ENCODE results near the gene IGHMBP2. TPM values are rescaled to one million over a fixed set of nuclear protein-coding genes. Genes with fewer than 3 reads are reported as not detected.
"Not testable (repeated sequence)": the region's sequence is repeated elsewhere in the genome, so short reads cannot be mapped to it uniquely, and the experiment has no call there.

IGHMBP2 gene
- polyA plus RNA-seq (2012; ENCODE audit: low read depth, missing spikeins), result 6.7 TPM

- FAIRE-seq, result peak; percentile 98
Measured at GRCh38 chr11:68903288-68904247, at the start of gene IGHMBP2, which contains the start of gene MRPL21. Gene IGHMBP2 (plus strand): TSS chr11:68903891. CDS start chr11:68903953, 62 bp downstream. Gene MRPL21 (minus strand): TSS chr11:68903832. CDS start chr11:68903810, 22 bp downstream.

GRCh38 chr11:68854273-68854958, 49.3 kb upstream of the IGHMBP2 start:
- TF ChIP-seq TAF1 (IDR thresholded peaks at IDR 0.05; ENCODE audit: low read depth, low read length), result no peak
- TF ChIP-seq POLR2A (IDR thresholded peaks at IDR 0.05; ENCODE audit: low read depth, low read length), result no peak
- TF ChIP-seq POU2F2 (IDR thresholded peaks at IDR 0.05; ENCODE audit: low read depth, low read length), result no peak
- no peak for TF ChIP-seq PAX5 (IDR thresholded peaks at IDR 0.05; ENCODE audit: insufficient read depth, low read length, severe bottlenecking)
- TF ChIP-seq POLR2AphosphoS5 (IDR thresholded peaks at IDR 0.05; ENCODE audit: low read depth, low read length), result no peak
- TF ChIP-seq SPI1 (IDR thresholded peaks at IDR 0.05; ENCODE audit: low read depth, low read length), result no peak
- no peak for FAIRE-seq
- no peak for DNase-seq (ENCODE audit: insufficient read length, low spot score)

More at GRCh38 chr11:68903288-68904247, at the start of gene IGHMBP2, which contains the start of gene MRPL21:
- DNase-seq (ENCODE audit: insufficient read length, low spot score), result peak; percentile 90
- peak; percentile 92 for TF ChIP-seq POLR2A (IDR thresholded peaks at IDR 0.05; ENCODE audit: low read depth, low read length)
- TF ChIP-seq TAF1 (IDR thresholded peaks at IDR 0.05; ENCODE audit: low read depth, low read length), result peak; percentile 94
- TF ChIP-seq POU2F2 (IDR thresholded peaks at IDR 0.05; ENCODE audit: low read depth, low read length), result peak; percentile 94
- peak; percentile 93 for TF ChIP-seq POLR2AphosphoS5 (IDR thresholded peaks at IDR 0.05; ENCODE audit: low read depth, low read length)
- TF ChIP-seq SPI1 (IDR thresholded peaks at IDR 0.05; ENCODE audit: low read depth, low read length), result peak; percentile 17; the same call in 1 of the 2 replicates
- TF ChIP-seq PAX5 (IDR thresholded peaks at IDR 0.05; ENCODE audit: insufficient read depth, low read length, severe bottlenecking), result no peak

DNA sequence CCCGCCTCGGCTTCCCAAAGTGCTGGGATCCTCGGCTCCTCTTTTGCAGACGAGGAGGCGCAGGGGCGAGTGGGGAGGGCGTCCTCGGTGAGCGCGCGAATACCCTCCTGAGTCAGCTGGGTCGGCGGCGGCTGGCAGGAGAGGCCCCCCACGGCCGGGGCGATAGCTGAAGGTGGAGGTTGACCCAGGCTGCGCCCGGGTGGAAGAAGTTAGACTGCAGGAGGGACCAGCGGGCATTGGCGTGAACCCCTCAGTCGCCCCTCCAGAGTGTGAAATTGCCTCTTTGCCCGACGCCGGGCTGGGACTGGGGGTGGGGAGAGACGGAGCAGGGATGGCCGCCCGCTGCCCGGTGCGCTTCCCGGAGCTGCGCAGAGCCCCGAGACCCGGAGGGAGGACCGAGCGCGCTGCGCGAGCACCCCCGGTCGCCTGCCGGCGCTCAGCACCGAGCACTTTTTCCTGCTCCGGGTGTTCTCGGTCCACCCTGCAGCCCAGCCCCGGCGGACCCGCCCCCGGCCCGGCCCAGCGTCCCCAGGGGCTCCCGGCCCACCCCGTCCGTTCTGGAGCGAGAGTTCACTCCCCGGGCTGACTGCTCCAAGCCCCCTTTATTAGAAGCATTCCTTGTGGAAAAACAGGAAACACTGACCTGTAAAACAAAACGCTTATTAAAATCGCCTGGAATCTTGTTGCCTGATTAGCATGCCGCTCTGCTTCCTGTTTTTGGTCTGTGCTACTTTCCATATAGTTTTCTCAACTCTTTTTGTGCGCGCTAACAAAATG, 48.3 kb upstream of the IGHMBP2 start:
- FAIRE-seq (no peak), DNase-seq (ENCODE audit: insufficient read length, low spot score) (no peak)
- TF ChIP-seq SPI1 (IDR thresholded peaks at IDR 0.05; ENCODE audit: low read depth, low read length) (no peak), POLR2AphosphoS5 (IDR thresholded peaks at IDR 0.05; ENCODE audit: low read depth, low read length) (no peak), POLR2A (IDR thresholded peaks at IDR 0.05; ENCODE audit: low read depth, low read length) (no peak), TAF1 (IDR thresholded peaks at IDR 0.05; ENCODE audit: low read depth, low read length) (no peak), PAX5 (IDR thresholded peaks at IDR 0.05; ENCODE audit: insufficient read depth, low read length, severe bottlenecking) (no peak), POU2F2 (IDR thresholded peaks at IDR 0.05; ENCODE audit: low read depth, low read length) (no peak)

GRCh38 chr11:68856425-68857030, 47.2 kb upstream of the IGHMBP2 start:
- not testable (repeated sequence) for DNase-seq (ENCODE audit: insufficient read length, low spot score); FAIRE-seq

- DNase-seq (ENCODE audit: insufficient read length, low spot score), result no peak
- no peak for FAIRE-seq
- TF ChIP-seq POLR2A (IDR thresholded peaks at IDR 0.05; ENCODE audit: low read depth, low read length), result no peak
- no peak for TF ChIP-seq PAX5 (IDR thresholded peaks at IDR 0.05; ENCODE audit: insufficient read depth, low read length, severe bottlenecking)
- TF ChIP-seq TAF1 (IDR thresholded peaks at IDR 0.05; ENCODE audit: low read depth, low read length), result no peak
- TF ChIP-seq POLR2AphosphoS5 (IDR thresholded peaks at IDR 0.05; ENCODE audit: low read depth, low read length), result no peak
- TF ChIP-seq SPI1 (IDR thresholded peaks at IDR 0.05; ENCODE audit: low read depth, low read length), result no peak
- no peak for TF ChIP-seq POU2F2 (IDR thresholded peaks at IDR 0.05; ENCODE audit: low read depth, low read length)
Measured at GRCh38 chr11:68857037-68857586, 46.6 kb upstream of the IGHMBP2 start.

- no peak for DNase-seq (ENCODE audit: insufficient read length, low spot score)
- FAIRE-seq, result no peak
Measured at GRCh38 chr11:68859123-68859522, 44.6 kb upstream of the IGHMBP2 start.

DNA sequence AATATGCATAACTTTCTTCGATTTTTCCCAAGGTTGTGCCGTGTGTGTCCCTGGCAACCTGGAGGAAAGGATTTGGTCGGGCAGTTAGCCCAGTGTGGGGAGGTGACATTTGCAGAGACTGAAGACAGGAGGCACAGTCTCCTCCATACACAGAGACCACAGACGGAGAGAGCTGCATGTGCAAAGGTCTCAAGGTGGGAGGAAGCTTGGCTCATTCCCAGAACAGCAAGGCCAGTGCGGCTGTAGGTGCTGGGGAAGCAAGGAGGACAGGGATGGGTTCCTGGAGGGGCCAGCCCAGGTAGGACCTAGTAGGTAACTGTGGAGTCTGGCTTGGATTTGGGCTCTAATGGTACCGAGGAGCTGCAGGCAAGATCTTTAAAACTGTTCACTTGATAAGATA, 41.3 kb upstream of the IGHMBP2 start:
- no peak for DNase-seq (ENCODE audit: insufficient read length, low spot score)
- no peak for TF ChIP-seq TAF1 (IDR thresholded peaks at IDR 0.05; ENCODE audit: low read depth, low read length)
- TF ChIP-seq POU2F2 (IDR thresholded peaks at IDR 0.05; ENCODE audit: low read depth, low read length), result no peak
- TF ChIP-seq SPI1 (IDR thresholded peaks at IDR 0.05; ENCODE audit: low read depth, low read length), result no peak
- TF ChIP-seq POLR2AphosphoS5 (IDR thresholded peaks at IDR 0.05; ENCODE audit: low read depth, low read length), result no peak
- TF ChIP-seq POLR2A (IDR thresholded peaks at IDR 0.05; ENCODE audit: low read depth, low read length), result no peak
- no peak for TF ChIP-seq PAX5 (IDR thresholded peaks at IDR 0.05; ENCODE audit: insufficient read depth, low read length, severe bottlenecking)
- FAIRE-seq, result no peak

More at GRCh38 chr11:68859123-68859522, 44.6 kb upstream of the IGHMBP2 start:
- TF ChIP-seq TAF1 (IDR thresholded peaks at IDR 0.05; ENCODE audit: low read depth, low read length), result no peak
- no peak for TF ChIP-seq POLR2AphosphoS5 (IDR thresholded peaks at IDR 0.05; ENCODE audit: low read depth, low read length)
- no peak for TF ChIP-seq POU2F2 (IDR thresholded peaks at IDR 0.05; ENCODE audit: low read depth, low read length)
- TF ChIP-seq PAX5 (IDR thresholded peaks at IDR 0.05; ENCODE audit: insufficient read depth, low read length, severe bottlenecking), result no peak
- TF ChIP-seq POLR2A (IDR thresholded peaks at IDR 0.05; ENCODE audit: low read depth, low read length), result no peak
- TF ChIP-seq SPI1 (IDR thresholded peaks at IDR 0.05; ENCODE audit: low read depth, low read length), result no peak

- DNase-seq (ENCODE audit: insufficient read length, low spot score), result no peak
- TF ChIP-seq TAF1 (IDR thresholded peaks at IDR 0.05; ENCODE audit: low read depth, low read length) (no peak), POLR2AphosphoS5 (IDR thresholded peaks at IDR 0.05; ENCODE audit: low read depth, low read length) (no peak), PAX5 (IDR thresholded peaks at IDR 0.05; ENCODE audit: insufficient read depth, low read length, severe bottlenecking) (no peak), POLR2A (IDR thresholded peaks at IDR 0.05; ENCODE audit: low read depth, low read length) (no peak), SPI1 (IDR thresholded peaks at IDR 0.05; ENCODE audit: low read depth, low read length) (no peak), POU2F2 (IDR thresholded peaks at IDR 0.05; ENCODE audit: low read depth, low read length) (no peak)
- no peak for FAIRE-seq
Measured at GRCh38 chr11:68863553-68864265, 40.0 kb upstream of the IGHMBP2 start.

All from GM12891 (cell line).